K562 (cell line): ENCODE measurements around the gene ANAPC4. TPM values are rescaled to one million over a fixed set of nuclear protein-coding genes. Genes with fewer than 3 reads are reported as not detected.

Experiments used
- C11orf30 ChIP-seq: fragments of 450-650 bp; IDR thresholded peaks from 2 replicates; pipeline ENCODE4 v1.6.1; 2016; ENCODE audit warnings: low read depth, mild to moderate bottlenecking
- CREB5 ChIP-seq: fragments of 250-450 bp; sonication (Bioruptor Pico); IDR thresholded peaks from 2 replicates; pipeline ENCODE4 v1.5.0; 2020; ENCODE audit warnings: mild to moderate bottlenecking
- DIDO1 ChIP-seq: fragments of 450-650 bp; IDR thresholded peaks from 2 replicates; pipeline ENCODE4 v1.6.1; 2016; ENCODE audit warnings: low read depth, missing biosample characterization, missing genetic modification characterization
- ELF1 ChIP-seq: fragments of 200-800 bp; sonication (Bioruptor generic); IDR thresholded peaks from 2 replicates; pipeline ENCODE4 v1.6.1; 2016; ENCODE audit warnings: missing genetic modification characterization, missing compliant biosample characterization
- GMEB1 ChIP-seq: fragments of 250-450 bp; sonication (Bioruptor Pico); IDR thresholded peaks from 2 replicates; pipeline ENCODE4 v1.4.0; 2020; ENCODE audit warnings: mild to moderate bottlenecking
- KLF10 ChIP-seq: fragments of 250-450 bp; sonication (Bioruptor Pico); IDR thresholded peaks from 2 replicates; pipeline ENCODE4 v1.6.1; 2021; ENCODE audit warnings: matching md5 sums
- MYBL2 ChIP-seq, 2 experiments: fragments of 450-650 bp in 1 of 2; sonication (generic) in 1 of 2; formaldehyde crosslinking in 1 of 2; IDR thresholded peaks; 2 replicates each; pipeline versions ENCODE4 v1.6.1 to v1.8.1; 2017 to 2022; ENCODE audit warnings: borderline replicate concordance in 1 of 2, inconsistent platforms in 1 of 2, low read depth in 1 of 2, mild to moderate bottlenecking in 1 of 2, missing genetic modification reagents in 1 of 2, moderate library complexity in 1 of 2
- NFIC ChIP-seq: fragments of 450-650 bp; IDR thresholded peaks from 2 replicates; pipeline ENCODE4 v1.6.1; 2017; ENCODE audit warnings: mild to moderate bottlenecking, inconsistent platforms
- RBBP5 ChIP-seq: fragments of 200-600 bp; sonication (generic); IDR thresholded peaks from 2 replicates; pipeline ENCODE4 v1.6.1; 2012; ENCODE audit warnings: borderline replicate concordance, mild to moderate bottlenecking, low read length, control low read depth, inconsistent platforms; ENCODE audit not compliant: insufficient read depth, poor library complexity, severe bottlenecking
- RBFOX2 ChIP-seq: fragments of 200-400 bp; formaldehyde crosslinking; IDR thresholded peaks from 2 replicates; pipeline ENCODE4 v1.6.1; 2017; ENCODE audit warnings: low read depth, mild to moderate bottlenecking, low read length, moderate library complexity
- SIX5 ChIP-seq, 2 experiments: IDR thresholded peaks; 2 replicates each; pipeline ENCODE4 v1.6.1; 2011; ENCODE audit warnings: low read length in 2 of 2, borderline replicate concordance in 1 of 2, low read depth in 1 of 2, mild to moderate bottlenecking in 1 of 2, moderate library complexity in 1 of 2; ENCODE audit not compliant: insufficient read depth in 1 of 2
- SNRNP70 ChIP-seq: fragments of 200-400 bp; formaldehyde crosslinking; optimal IDR thresholded peaks from 2 replicates; pipeline ENCODE3; 2017; ENCODE audit warnings: low read depth, low read length
- ZBTB11 ChIP-seq, 3 experiments: fragments of 200-800 bp in 1 of 3; fragments of 250-450 bp in 1 of 3; fragments of 450-650 bp in 1 of 3; sonication (Bioruptor Pico) in 1 of 3; sonication (Bioruptor generic) in 1 of 3; formaldehyde crosslinking in 1 of 3; IDR thresholded peaks; 2 replicates each; pipeline versions ENCODE4 v1.6.1 to v1.8.0; 2016 to 2022; ENCODE audit warnings: mild to moderate bottlenecking in 2 of 3, missing genetic modification characterization in 2 of 3, missing compliant biosample characterization in 1 of 3, moderate library complexity in 1 of 3
- ZNF165 ChIP-seq: fragments of 250-450 bp; sonication (Bioruptor Pico); IDR thresholded peaks from 2 replicates; pipeline ENCODE4 v1.4.0; 2020; ENCODE audit warnings: borderline replicate concordance
- ZNF224 ChIP-seq: sonication (generic); formaldehyde crosslinking; IDR thresholded peaks from 2 replicates; pipeline ENCODE4 v1.8.0; 2022; ENCODE audit warnings: mild to moderate bottlenecking, missing genetic modification reagents
- polyA plus RNA-seq, 8 experiments: library from polyadenylated mRNA; depleted of rRNA in 4 of 8; stranded (reverse) in 5 of 8; unstranded in 3 of 8; fragments of >200 nt; fragmentation: Nextera tagmentation in 2 of 8; fragmentation: Illumina TruSeq in 1 of 8; extraction: Ambion mirVana in 2 of 8; extraction: Trizol in 1 of 8; gene quantifications; 2 replicates each; pipeline versions ENCODE4 v1.2.1 to v1.2.3, GENCODE V29; 2011 to 2014; ENCODE audit warnings: inconsistent platforms in 1 of 8, missing spikeins in 1 of 8
- total RNA-seq, 7 experiments: library from RNA; depleted of rRNA in 6 of 7; stranded (reverse); fragments of >200 nt in 6 of 7; fragmentation: Illumina TruSeq in 2 of 7; extraction: Trizol in 2 of 7; gene quantifications; 2 replicates each; pipeline versions ENCODE4 v1.2.1 to v1.2.3, GENCODE V29; 2011 to 2021; ENCODE audit warnings: low replicate concordance in 1 of 7
- TF ChIP-seq, protein P1 (sequence below), 2 experiments: fragments of 200-800 bp in 1 of 2; sonication (Bioruptor generic) in 1 of 2; sonication (generic) in 1 of 2; formaldehyde crosslinking in 1 of 2; IDR thresholded peaks in 1 of 2; conservative IDR thresholded peaks in 1 of 2; 2 replicates each; pipeline versions ENCODE4 v1.5.0 to v1.6.1; 2016 to 2020; ENCODE audit warnings: missing compliant biosample characterization in 1 of 2, missing genetic modification characterization in 1 of 2, missing genetic modification reagents in 1 of 2

The ANAPC4 gene
- total and polyA plus RNA-seq, 9 of the 15 experiments (the other 6 are each of a cell fraction or from before 2014, with no cell fraction given), result 23.9 to 47.0 (median 31.9) TPM

DNA sequence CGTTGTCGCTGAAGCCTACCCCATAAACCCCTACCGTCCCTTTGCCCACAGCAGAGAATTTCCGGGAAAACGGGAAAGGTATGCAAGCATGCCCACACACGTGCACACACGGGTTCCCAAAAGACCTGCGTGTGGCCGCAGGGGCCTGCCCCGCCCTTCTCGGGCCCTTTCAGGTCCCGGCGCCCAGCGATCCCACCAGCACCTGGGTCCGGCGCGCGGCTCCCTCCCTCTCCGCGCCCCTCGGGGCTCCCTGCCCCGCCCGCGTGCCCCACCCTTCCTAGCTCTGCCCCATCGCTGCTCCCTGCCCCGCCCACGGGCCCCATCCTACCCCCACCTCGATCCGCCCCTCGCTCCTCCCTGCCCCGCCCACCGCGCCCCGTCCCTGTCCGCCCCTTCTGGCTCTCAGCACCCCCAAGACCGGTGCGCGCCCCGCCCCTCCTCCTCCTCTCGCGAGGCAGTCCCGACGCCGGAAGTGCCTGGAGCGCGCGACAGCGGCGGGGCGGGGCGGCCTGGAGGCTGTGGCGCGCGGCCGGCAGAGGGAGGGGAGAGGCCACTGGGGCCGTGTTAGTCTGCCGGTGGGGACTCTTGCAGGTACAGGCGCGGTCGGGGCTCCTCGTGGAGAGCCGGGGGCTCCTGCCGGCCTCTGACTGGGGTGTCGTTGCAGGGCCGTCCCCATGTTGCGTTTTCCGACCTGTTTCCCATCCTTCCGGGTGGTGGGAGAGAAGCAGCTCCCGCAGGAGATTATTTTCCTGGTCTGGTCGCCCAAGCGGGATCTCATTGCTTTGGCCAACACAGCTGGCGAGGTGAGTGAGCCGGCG lies at the start of gene ANAPC4 (continued):
- no peak for TF ChIP-seq ZBTB11 (CRISPR knock-in tag; IDR thresholded peaks at IDR 0.05)
- peak; percentile 43; the same call in 1 of the 2 replicates for TF ChIP-seq GMEB1 (CRISPR knock-in tag)
- TF ChIP-seq ZNF165 (CRISPR knock-in tag), result 0 out of 2 replicates have a peak, but pooled peaks have one; percentile 18
- TF ChIP-seq ZNF224, result no peak
- no peak for TF ChIP-seq DIDO1
- no peak for TF ChIP-seq MYBL2 (IDR thresholded peaks at IDR 0.05; ENCODE audit: low read depth)
- TF ChIP-seq MYBL2 (CRISPR knock-in tag; IDR thresholded peaks at IDR 0.05; ENCODE audit: borderline replicate concordance), result no peak
- no peak for TF ChIP-seq CREB5
- TF ChIP-seq RBBP5, result peak; percentile 65
- peak; percentile 93 for TF ChIP-seq ELF1 (tag)
- TF ChIP-seq, protein P1, sequence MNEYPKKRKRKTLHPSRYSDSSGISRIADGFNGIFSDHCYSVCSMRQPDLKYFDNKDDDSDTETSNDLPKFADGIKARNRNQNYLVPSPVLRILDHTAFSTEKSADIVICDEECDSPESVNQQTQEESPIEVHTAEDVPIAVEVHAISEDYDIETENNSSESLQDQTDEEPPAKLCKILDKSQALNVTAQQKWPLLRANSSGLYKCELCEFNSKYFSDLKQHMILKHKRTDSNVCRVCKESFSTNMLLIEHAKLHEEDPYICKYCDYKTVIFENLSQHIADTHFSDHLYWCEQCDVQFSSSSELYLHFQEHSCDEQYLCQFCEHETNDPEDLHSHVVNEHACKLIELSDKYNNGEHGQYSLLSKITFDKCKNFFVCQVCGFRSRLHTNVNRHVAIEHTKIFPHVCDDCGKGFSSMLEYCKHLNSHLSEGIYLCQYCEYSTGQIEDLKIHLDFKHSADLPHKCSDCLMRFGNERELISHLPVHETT (CRISPR knock-in tag; conservative IDR thresholded peaks at IDR 0.05 in 1 of 2, IDR thresholded peaks at IDR 0.05 in 1 of 2), result peak in 1 of 2 experiments; percentile 69; a peak in 2 of 4 replicates
- no peak for TF ChIP-seq KLF10 (CRISPR knock-in tag)
- peak; percentile 53; the same call in 1 of the 2 replicates for TF ChIP-seq NFIC
- TF ChIP-seq SIX5 (IDR thresholded peaks at IDR 0.05; ENCODE audit: borderline replicate concordance in 1 of 2, insufficient read depth in 1 of 2, low read depth in 1 of 2, low read length in 2 of 2), result no peak
- no peak for TF ChIP-seq SNRNP70
- TF ChIP-seq C11orf30, result no peak
- TF ChIP-seq RBFOX2, result peak; percentile 94
